GM04504 (cell line): ENCODE results near the gene OR2S2.
"Not testable (repeated sequence)": the region's sequence is repeated elsewhere in the genome, so short reads cannot be mapped to it uniquely, and the experiment has no call there.

Experiments
- DNase-seq: peaks from one replicate; pipeline ENCODE4 v3.0.0-alpha.2; 2012; ENCODE audit warnings: low read depth

Gene OR2S2

GRCh38 chr9:35933550-35934067 lies 24.3 kb downstream of the OR2S2 start:
- no peak for DNase-seq

DNA sequence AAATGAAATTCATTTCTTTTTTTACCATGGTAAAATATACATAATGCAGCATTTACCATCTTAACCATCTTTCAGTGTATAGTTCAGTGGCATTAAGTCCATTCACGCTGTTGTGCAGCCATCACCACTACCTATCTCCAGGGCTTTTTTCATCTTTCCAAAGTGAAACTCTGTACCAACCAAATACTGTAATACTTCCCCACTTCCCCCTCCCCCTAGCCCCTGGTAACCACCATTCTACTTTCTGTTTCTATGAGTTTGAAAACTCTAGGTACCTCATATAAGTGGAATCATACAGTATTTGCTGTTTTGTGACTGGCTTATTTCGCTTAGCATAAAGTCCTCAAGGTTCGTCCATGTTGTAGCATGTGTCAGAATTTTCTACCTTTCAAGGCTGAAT lies 25.2 kb downstream of the OR2S2 start:
- no peak for DNase-seq

GRCh38 chr9:35930989-35931388 lies 27.0 kb downstream of the OR2S2 start:
- DNase-seq = no peak

DNA sequence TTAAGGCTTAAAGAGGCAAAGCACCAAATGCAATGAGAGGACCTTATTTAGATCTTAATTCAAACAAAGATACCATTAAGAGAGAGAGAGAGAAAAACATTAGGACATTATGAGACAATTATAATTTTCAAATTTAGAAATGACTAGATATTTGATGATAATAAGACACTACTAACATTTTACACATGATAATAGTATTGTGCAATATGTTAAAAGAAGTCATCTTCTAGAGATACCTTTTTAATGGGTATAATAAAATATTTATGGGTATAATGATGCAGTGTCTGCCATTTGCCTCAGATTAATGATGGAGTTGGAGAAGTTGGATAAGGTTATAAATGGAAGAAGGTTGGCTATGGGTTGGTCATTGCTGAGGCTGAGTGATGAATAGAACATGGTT lies 27.4 kb downstream of the OR2S2 start:
- no peak for DNase-seq

- DNase-seq = no peak
These were observed 28.6 kb downstream of the OR2S2 start for GRCh38 chr9:35929453-35929718.

- DNase-seq = no peak
These were observed 29.1 kb downstream of the OR2S2 start for GRCh38 chr9:35928591-35929452.

GRCh38 chr9:35923927-35924763 lies 33.8 kb downstream of the OR2S2 start:
- peak; percentile 86 for DNase-seq

GRCh38 chr9:35923598-35923926 lies 34.4 kb downstream of the OR2S2 start:
- DNase-seq = no peak

- DNase-seq = no peak
These were observed 37.8 kb downstream of the OR2S2 start for GRCh38 chr9:35920051-35920620.

- no peak for DNase-seq
These were observed 38.5 kb downstream of the OR2S2 start for GRCh38 chr9:35919212-35920008.

GRCh38 chr9:35918780-35919179 lies 39.2 kb downstream of the OR2S2 start:
- no peak for DNase-seq

- DNase-seq = no peak
These were observed 40.7 kb downstream of the OR2S2 start for GRCh38 chr9:35917261-35917660.

GRCh38 chr9:35915681-35916294 lies 42.2 kb downstream of the OR2S2 start:
- no peak for DNase-seq

DNA sequence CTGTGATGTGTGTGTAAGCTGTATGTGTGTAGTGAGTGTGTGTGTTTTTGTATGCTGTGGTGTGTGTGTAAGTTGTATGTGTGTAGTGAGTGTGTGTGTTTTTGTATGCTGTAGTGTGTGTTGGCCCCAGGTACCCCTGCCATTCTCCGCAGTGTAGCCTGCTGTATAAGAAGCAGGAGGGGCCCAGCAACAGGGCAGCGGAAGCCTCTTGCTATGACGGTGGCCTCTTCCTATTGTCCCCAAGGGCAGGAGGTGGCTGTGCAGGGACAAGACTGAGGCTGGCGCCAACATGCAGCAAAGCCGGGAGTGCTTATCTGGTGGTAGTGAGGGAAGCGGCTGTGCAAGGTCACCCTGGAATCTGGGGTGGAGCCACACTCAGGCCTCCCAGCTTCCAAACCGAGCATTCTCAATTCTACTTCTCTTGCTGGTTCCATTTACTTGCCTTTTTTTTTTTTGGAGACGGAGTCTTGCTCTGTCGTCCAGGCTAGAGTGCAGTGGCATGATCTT lies 43.6 kb downstream of the OR2S2 start:
- DNase-seq = no peak

GRCh38 chr9:35913429-35913828 lies 44.5 kb downstream of the OR2S2 start:
- not testable (repeated sequence) for DNase-seq

- no peak for DNase-seq
These were observed 45.1 kb downstream of the OR2S2 start for GRCh38 chr9:35912791-35913400.

DNA sequence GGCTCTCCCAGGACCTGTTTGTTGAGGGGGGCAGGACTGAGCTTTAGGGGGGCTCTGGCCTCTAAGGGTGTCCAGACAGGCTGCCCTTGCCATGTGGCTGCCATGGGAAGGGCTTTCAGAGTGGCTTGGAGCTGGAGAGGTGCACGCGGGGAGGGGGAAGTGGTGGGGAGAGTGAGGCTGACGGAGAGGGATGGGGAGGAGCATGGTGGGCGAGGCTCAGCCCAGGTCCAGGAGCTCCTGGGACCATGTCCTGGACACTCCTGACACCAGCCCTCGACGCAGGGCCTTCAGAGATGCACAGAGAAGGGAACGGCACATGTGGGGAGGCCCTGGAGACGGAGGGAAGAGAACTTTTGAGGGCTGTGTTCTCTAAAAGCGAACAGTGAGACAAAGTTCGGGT lies 46.3 kb downstream of the OR2S2 start:
- no peak for DNase-seq

- no peak for DNase-seq
These were observed 47.2 kb downstream of the OR2S2 start for GRCh38 chr9:35910613-35911359.

- no peak for DNase-seq
These were observed 48.0 kb downstream of the OR2S2 start for GRCh38 chr9:35909687-35910612.
